Osteoblast (primary cell): Measurements from ENCODE around the gene LRRC3. TPM values are rescaled to one million over a fixed set of nuclear protein-coding genes. Genes with fewer than 3 reads are reported as not detected.

ENCODE experiments used
- DNase-seq: peaks from one replicate; pipeline ENCODE4 v3.0.0; 2011; ENCODE audit warnings: low spot score, mixed read lengths; ENCODE audit not compliant: insufficient read length; ENCODE audit errors: missing footprints
- H2AFZ ChIP-seq: 2 replicates; pipeline ENCODE4 v1.6.0; 2011; ENCODE audit warnings: mild to moderate bottlenecking, low read length
- H3K27ac ChIP-seq: 2 replicates; pipeline ENCODE4 v1.5.1; 2011; ENCODE audit warnings: mild to moderate bottlenecking, low read depth, low read length, moderate library complexity
- H3K27me3 ChIP-seq: 2 replicates; pipeline ENCODE4 v1.6.0; 2012; ENCODE audit warnings: mild to moderate bottlenecking, control low read depth, inconsistent platforms, low read length, moderate library complexity; ENCODE audit not compliant: insufficient read depth
- H3K36me3 ChIP-seq: 2 replicates; pipeline ENCODE4 v1.5.1; 2011; ENCODE audit warnings: mild to moderate bottlenecking, low read length, control low read depth, moderate library complexity; ENCODE audit not compliant: insufficient read depth
- H3K4me1 ChIP-seq: 2 replicates; pipeline ENCODE4 v1.5.1; 2011; ENCODE audit warnings: mild to moderate bottlenecking, low read length, control low read depth, moderate library complexity; ENCODE audit not compliant: insufficient read depth
- H3K4me2 ChIP-seq: 2 replicates; pipeline ENCODE4 v1.6.0; 2011; ENCODE audit warnings: mild to moderate bottlenecking, low read length; ENCODE audit not compliant: insufficient read depth
- H3K4me3 ChIP-seq: fragments of 200-600 bp; sonication (generic); 3 replicates; pipeline ENCODE4 v1.5.1; 2012; ENCODE audit warnings: mild to moderate bottlenecking, low read length, inconsistent platforms; ENCODE audit not compliant: insufficient read depth
- H3K79me2 ChIP-seq: 2 replicates; pipeline ENCODE4 v1.6.0; 2012; ENCODE audit warnings: mild to moderate bottlenecking, low read length, control low read depth, inconsistent platforms; ENCODE audit not compliant: insufficient read depth
- H3K9me3 ChIP-seq: 2 replicates; pipeline ENCODE4 v1.5.1; 2011; ENCODE audit warnings: low read depth, low read length, control low read depth
- H4K20me1 ChIP-seq: 2 replicates; pipeline ENCODE4 v1.6.0; 2012; ENCODE audit warnings: mild to moderate bottlenecking, low read length, control low read depth; ENCODE audit not compliant: insufficient read depth
- total RNA-seq: library from RNA; depleted of rRNA; stranded (reverse); fragments of >200 nt; gene quantifications from 2 replicates; pipeline ENCODE4 v1.2.3, GENCODE V29; 2012
- TF ChIP-seq, protein P1 (sequence below): IDR thresholded peaks from 2 replicates; pipeline ENCODE4 v1.5.1; 2011; ENCODE audit warnings: mild to moderate bottlenecking, low read depth, low read length, moderate library complexity; ENCODE audit errors: extremely low read depth

Gene LRRC3
- total RNA-seq, 1 donor = 0.72 TPM

DNA sequence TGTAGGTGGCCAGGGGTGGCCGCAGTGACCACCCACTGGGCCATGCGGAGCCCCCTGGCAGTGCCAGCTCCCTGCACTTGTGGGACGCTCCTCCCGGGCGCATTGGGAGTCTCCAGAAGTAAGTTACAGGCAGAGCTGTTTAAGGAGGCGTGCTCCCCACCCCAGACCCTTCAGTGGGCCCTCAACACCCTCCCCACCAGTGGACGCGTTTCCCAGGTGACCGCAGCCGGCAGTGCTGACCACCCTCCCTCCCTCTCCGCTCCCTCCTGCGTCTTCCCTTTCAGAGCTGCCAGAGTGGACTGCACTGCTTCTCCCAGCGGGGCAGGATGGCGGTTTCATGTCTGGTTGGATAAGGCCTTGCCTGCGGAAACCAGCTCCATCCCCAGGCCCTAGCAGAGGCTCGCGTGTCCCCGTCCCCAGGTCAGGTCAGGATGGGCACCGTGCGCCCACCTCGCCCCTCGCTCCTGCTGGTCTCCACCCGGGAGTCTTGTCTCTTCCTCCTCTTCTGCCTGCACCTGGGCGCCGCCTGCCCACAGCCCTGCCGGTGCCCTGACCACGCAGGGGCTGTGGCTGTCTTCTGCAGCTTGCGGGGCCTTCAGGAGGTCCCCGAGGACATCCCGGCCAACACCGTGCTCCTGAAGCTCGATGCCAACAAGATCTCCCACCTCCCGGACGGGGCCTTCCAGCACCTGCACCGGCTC is 1.1 kb downstream of the LRRC3 start:
- Histone ChIP-seq H3K4me3 (no peak overlapping the region), H2AFZ (no peak overlapping the region), H4K20me1 (no peaks in the 10 kb centered on the region), H3K4me1 (no peaks in the 10 kb centered on the region), H3K79me2 (no peaks in the 10 kb centered on the region), H3K27ac (no peak overlapping the region), H3K36me3 (no peaks in the 10 kb centered on the region), H3K9me3 (no peaks in the 10 kb centered on the region), H3K27me3 (no peaks in the 10 kb centered on the region), H3K4me2 (peak overlapping the region; percentile 60)
- DNase-seq = peak; percentile 74
- TF ChIP-seq, protein P1, sequence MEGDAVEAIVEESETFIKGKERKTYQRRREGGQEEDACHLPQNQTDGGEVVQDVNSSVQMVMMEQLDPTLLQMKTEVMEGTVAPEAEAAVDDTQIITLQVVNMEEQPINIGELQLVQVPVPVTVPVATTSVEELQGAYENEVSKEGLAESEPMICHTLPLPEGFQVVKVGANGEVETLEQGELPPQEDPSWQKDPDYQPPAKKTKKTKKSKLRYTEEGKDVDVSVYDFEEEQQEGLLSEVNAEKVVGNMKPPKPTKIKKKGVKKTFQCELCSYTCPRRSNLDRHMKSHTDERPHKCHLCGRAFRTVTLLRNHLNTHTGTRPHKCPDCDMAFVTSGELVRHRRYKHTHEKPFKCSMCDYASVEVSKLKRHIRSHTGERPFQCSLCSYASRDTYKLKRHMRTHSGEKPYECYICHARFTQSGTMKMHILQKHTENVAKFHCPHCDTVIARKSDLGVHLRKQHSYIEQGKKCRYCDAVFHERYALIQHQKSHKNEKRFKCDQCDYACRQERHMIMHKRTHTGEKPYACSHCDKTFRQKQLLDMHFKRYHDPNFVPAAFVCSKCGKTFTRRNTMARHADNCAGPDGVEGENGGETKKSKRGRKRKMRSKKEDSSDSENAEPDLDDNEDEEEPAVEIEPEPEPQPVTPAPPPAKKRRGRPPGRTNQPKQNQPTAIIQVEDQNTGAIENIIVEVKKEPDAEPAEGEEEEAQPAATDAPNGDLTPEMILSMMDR = no peak

DNA sequence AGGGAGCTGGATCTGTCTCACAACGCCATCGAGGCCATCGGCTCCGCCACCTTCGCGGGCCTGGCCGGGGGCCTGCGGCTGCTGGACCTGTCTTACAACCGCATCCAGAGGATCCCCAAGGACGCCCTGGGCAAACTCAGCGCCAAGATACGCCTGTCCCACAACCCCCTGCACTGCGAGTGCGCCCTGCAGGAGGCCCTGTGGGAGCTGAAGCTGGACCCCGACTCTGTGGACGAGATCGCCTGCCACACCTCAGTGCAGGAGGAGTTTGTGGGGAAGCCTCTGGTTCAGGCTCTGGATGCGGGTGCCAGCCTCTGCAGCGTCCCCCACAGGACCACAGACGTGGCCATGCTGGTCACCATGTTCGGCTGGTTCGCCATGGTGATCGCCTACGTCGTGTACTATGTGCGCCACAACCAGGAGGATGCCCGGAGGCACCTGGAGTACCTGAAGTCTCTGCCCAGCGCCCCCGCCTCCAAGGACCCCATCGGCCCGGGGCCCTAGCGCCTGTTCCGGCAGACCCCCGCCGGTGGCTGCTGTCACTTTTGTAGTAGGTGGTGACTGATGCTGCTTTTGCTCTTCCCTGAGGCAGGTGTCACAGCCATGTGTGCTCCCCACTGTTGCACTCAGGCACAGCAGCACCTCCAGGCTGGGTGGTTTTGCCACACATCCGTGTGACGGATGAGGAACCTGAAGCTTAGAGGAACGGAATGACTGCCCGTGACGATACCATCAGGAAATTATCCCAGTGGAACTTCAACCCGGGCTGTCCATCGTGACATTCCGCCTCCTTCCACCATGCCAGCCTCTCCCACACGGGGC is 1.8 kb downstream of the LRRC3 start:
- TF ChIP-seq, protein P1 = no peak
- no peaks in the 10 kb centered on the region for H3K9me3 ChIP-seq
- H3K4me2 ChIP-seq = no peak overlapping the region
- H3K4me3 ChIP-seq = no peak overlapping the region
- no peaks in the 10 kb centered on the region for H4K20me1 ChIP-seq
- H3K79me2 ChIP-seq = no peaks in the 10 kb centered on the region
- H3K27me3 ChIP-seq = no peaks in the 10 kb centered on the region
- DNase-seq = peak; percentile 66
- no peaks in the 10 kb centered on the region for H3K4me1 ChIP-seq
- no peak overlapping the region for H2AFZ ChIP-seq
- no peak overlapping the region for H3K27ac ChIP-seq
- no peaks in the 10 kb centered on the region for H3K36me3 ChIP-seq

DNA sequence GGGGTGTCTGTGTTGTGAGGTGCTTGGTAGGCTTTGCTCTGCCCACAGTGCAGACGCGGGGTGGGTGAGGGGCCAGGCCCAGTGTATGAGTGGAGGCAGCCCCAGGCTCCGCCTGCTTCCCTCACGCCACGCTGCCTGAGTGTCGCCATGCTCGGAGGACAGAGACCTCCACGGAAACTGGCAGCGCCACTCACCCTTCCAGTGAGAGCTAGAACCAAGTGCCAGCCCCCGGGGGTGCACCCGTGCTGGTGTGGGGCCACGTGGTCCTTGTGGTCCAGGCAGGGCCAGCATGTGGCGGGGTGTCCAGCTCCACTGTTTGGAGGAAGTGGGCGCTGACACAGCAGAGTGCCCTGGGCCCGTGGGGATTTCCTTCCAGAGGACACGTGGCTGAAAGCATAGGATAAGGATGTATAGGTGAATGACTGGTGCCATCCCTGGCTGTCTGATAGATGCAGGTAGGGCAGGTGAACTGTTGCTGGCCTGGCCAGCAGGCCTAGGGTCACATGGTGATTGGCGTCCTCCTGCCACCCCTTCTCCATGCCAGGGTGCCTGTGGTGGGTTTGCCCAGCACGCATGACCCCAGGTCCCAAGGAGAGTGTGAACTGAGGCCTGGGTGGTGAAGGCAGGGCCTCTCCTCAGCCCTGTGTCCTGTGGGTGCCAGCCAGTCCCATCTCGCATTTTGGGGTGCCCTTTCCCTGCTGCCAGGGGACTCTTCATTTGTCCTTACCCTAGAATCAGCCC is 3.8 kb downstream of the LRRC3 start:
- Histone ChIP-seq H3K4me3 (no peak overlapping the region), H3K27ac (no peak overlapping the region), H3K79me2 (no peaks in the 10 kb centered on the region), H2AFZ (no peak overlapping the region), H3K27me3 (no peaks in the 10 kb centered on the region), H3K9me3 (no peaks in the 10 kb centered on the region), H4K20me1 (no peaks in the 10 kb centered on the region), H3K4me1 (no peaks in the 10 kb centered on the region), H3K36me3 (no peaks in the 10 kb centered on the region), H3K4me2 (no peak overlapping the region)
- DNase-seq = peak; percentile 79
- TF ChIP-seq, protein P1 = no peak
